ENCODE measurements around the gene SHC1. TPM values are rescaled to one million over a fixed set of nuclear protein-coding genes. Genes with fewer than 3 reads are reported as not detected.
A peak's percentile ranks its signal among the peaks of the same experiment; 100 is the strongest.
"Not testable (repeated sequence)": the region's sequence is repeated elsewhere in the genome, so short reads cannot be mapped to it uniquely, and the experiment has no call there.

SHC1 gene
- total RNA-seq, 6 experiments from 2014 or later: 371 to 461 (median 401) TPM

- no peak overlapping the region for H3K27ac Mint-ChIP-seq
- TF ChIP-seq, protein P1, sequence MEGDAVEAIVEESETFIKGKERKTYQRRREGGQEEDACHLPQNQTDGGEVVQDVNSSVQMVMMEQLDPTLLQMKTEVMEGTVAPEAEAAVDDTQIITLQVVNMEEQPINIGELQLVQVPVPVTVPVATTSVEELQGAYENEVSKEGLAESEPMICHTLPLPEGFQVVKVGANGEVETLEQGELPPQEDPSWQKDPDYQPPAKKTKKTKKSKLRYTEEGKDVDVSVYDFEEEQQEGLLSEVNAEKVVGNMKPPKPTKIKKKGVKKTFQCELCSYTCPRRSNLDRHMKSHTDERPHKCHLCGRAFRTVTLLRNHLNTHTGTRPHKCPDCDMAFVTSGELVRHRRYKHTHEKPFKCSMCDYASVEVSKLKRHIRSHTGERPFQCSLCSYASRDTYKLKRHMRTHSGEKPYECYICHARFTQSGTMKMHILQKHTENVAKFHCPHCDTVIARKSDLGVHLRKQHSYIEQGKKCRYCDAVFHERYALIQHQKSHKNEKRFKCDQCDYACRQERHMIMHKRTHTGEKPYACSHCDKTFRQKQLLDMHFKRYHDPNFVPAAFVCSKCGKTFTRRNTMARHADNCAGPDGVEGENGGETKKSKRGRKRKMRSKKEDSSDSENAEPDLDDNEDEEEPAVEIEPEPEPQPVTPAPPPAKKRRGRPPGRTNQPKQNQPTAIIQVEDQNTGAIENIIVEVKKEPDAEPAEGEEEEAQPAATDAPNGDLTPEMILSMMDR (IDR thresholded peaks at IDR 0.05): no peak
- no peaks in the 10 kb centered on the region for H3K27me3 Mint-ChIP-seq (ENCODE audit: insufficient read depth)
- DNase-seq: no peak
- no peaks in the 10 kb centered on the region for H3K9me3 Mint-ChIP-seq
- peaks cover 8% of the 10 kb centered on the region; the same call in 1 of the 2 replicates for H3K36me3 Mint-ChIP-seq (ENCODE audit: low read depth)
- H3K4me1 Mint-ChIP-seq (ENCODE audit: low read depth): peaks cover 12% of the 10 kb centered on the region
- H3K4me3 Mint-ChIP-seq: no peak overlapping the region
Observed at GRCh38 chr1:154983776-154984466, 13.4 kb upstream of the SHC1 start.

DNA sequence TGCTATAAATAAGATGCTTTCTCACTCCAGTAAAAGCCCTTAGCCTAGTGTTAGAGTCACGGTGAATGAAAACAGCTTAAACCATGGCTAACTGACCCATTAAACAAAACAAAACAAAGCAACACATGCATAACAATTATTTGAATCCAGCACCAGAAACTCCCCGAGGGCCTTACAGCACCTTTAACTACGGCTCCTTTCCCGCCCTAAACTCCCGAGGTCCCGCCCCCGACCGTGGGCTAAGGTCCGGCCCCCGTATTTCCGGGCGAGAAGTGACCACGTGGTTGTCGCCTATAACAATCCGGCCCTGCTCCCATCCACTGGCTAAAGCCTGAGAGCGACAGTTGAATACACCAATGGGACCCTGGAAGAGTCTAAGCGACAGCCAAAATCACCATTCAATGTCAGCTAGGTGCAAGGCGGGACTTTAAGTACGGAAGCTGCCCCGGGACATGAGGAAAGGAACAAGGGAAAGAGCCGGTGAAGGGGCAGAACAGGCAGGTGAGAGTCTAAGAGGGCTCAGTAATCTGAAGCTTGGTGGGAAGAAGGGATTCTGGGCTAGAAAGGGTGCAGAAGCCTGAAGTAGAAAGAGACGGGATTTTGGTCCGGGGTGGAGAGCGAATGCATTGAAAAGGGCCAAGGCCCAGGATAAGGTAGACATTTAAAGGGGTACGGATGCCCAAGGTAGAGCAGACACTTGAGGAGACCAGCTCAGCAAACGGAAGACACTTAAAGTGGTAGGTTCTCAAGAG is 12.5 kb upstream of the SHC1 start, which contains the start of gene FLAD1:
Gene FLAD1 (plus strand): TSS at position 448 of the 752 bp plus-strand sequence. CDS start 351 bp downstream, outside the sequence.
- Mint-ChIP-seq H3K36me3 (ENCODE audit: low read depth) (peaks cover 8% of the 10 kb centered on the region; the same call in 1 of the 2 replicates), H3K27me3 (ENCODE audit: insufficient read depth) (no peaks in the 10 kb centered on the region), H3K9me3 (no peaks in the 10 kb centered on the region), H3K4me1 (ENCODE audit: low read depth) (peaks cover 12% of the 10 kb centered on the region), H3K27ac (no peak within 1 kb of the TSS), H3K4me3 (no peak within 1 kb of the TSS)
- TF ChIP-seq, protein P1 (IDR thresholded peaks at IDR 0.05): no peak
- DNase-seq: peak; percentile 100

DNA sequence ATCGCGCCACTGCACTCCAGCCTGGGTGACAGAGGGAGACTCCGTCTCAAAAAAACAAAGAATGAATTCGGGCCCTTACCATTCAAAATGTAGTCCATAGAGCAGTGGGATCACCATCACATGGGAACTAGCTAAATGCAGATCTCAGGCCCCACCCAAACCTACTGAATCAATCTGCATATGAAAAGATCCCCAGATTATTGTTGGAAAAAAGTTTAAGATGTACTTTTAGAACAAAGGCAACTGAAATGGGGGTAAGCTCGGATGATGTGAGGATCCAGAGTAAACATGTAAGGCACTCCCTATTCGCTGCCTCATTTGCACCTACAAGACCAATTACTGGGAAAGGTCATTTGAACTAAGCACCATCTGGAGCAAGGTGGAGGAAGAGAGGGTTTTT is 11.8 kb upstream of the SHC1 start:
- Mint-ChIP-seq H3K4me3 (no peak overlapping the region), H3K9me3 (no peaks in the 10 kb centered on the region), H3K4me1 (ENCODE audit: low read depth) (peaks cover 12% of the 10 kb centered on the region), H3K27ac (no peak overlapping the region), H3K27me3 (ENCODE audit: insufficient read depth) (no peaks in the 10 kb centered on the region), H3K36me3 (ENCODE audit: low read depth) (peaks cover 8% of the 10 kb centered on the region; the same call in 1 of the 2 replicates)
- DNase-seq: no peak
- TF ChIP-seq, protein P1 (IDR thresholded peaks at IDR 0.05): no peak

GRCh38 chr1:154978360-154978759 is 7.8 kb upstream of the SHC1 start:
- TF ChIP-seq, protein P1 (IDR thresholded peaks at IDR 0.05): no peak
- H3K4me3 Mint-ChIP-seq: no peak overlapping the region
- H3K9me3 Mint-ChIP-seq: no peaks in the 10 kb centered on the region
- no peak for DNase-seq
- peaks cover 6% of the 10 kb centered on the region for H3K4me1 Mint-ChIP-seq (ENCODE audit: low read depth)
- H3K27me3 Mint-ChIP-seq (ENCODE audit: insufficient read depth): no peaks in the 10 kb centered on the region
- H3K27ac Mint-ChIP-seq: no peak overlapping the region; the same call in 1 of the 2 replicates
- peaks cover 8% of the 10 kb centered on the region; the same call in 1 of the 2 replicates for H3K36me3 Mint-ChIP-seq (ENCODE audit: low read depth)

DNA sequence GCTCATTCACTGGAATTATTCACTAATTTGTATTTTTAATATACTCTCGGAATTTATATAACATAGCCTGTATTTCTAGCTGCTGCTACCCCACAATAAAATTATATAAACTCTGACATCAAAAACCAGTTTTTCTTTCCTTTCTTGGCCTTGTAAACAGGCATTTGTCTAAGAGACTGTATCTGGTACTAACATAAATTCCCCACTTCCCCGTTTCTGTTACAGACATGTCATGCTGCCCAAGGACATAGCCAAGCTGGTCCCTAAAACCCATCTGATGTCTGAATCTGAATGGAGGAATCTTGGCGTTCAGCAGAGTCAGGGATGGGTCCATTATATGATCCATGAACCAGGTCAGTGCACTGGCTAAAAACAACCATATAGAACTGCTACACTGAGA is 7.2 kb upstream of the SHC1 start:
- not testable (repeated sequence) for H3K4me1 Mint-ChIP-seq (ENCODE audit: low read depth); H3K36me3 Mint-ChIP-seq (ENCODE audit: low read depth); DNase-seq; H3K27ac Mint-ChIP-seq; H3K4me3 Mint-ChIP-seq; H3K9me3 Mint-ChIP-seq; H3K27me3 Mint-ChIP-seq (ENCODE audit: insufficient read depth)

Data from HFFc6 (cell line).